22Rv1 (cell line): ENCODE measurements around the gene PLSCR5.

Source experiments
- ZFX ChIP-seq: fragments of 450-650 bp; IDR thresholded peaks from 2 replicates; pipeline ENCODE4 v1.6.1; 2017; ENCODE audit warnings: antibody characterized with exemption, borderline replicate concordance
- TF ChIP-seq, protein P1 (sequence below): fragments of 450-650 bp; IDR thresholded peaks from 2 replicates; pipeline ENCODE4 v1.5.1; 2017; ENCODE audit warnings: mild to moderate bottlenecking

DNA sequence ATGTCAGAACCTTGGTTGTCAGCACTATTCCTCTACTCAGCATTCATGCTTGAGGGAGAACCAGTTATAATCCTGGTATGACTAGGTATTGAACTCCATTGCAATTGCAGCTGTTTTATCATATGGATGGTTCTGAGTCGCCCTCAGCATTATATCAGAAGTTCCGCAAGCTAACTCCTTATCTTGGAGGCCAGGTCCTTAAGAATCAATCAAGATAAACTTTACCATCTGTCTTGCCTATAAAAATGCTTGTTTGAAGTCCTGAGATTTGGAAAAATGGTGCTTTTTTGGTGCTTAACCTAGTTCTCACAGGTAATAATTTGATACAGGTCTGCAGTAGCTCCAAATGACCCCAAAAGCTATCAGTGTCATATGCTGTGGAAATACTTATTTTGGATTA is 44.5 kb downstream of the PLSCR5 start:
- TF ChIP-seq, protein P1, sequence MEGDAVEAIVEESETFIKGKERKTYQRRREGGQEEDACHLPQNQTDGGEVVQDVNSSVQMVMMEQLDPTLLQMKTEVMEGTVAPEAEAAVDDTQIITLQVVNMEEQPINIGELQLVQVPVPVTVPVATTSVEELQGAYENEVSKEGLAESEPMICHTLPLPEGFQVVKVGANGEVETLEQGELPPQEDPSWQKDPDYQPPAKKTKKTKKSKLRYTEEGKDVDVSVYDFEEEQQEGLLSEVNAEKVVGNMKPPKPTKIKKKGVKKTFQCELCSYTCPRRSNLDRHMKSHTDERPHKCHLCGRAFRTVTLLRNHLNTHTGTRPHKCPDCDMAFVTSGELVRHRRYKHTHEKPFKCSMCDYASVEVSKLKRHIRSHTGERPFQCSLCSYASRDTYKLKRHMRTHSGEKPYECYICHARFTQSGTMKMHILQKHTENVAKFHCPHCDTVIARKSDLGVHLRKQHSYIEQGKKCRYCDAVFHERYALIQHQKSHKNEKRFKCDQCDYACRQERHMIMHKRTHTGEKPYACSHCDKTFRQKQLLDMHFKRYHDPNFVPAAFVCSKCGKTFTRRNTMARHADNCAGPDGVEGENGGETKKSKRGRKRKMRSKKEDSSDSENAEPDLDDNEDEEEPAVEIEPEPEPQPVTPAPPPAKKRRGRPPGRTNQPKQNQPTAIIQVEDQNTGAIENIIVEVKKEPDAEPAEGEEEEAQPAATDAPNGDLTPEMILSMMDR, result no peak
- TF ChIP-seq ZFX, result no peak
